Measurements from ENCODE around the gene GPR107.

DNA sequence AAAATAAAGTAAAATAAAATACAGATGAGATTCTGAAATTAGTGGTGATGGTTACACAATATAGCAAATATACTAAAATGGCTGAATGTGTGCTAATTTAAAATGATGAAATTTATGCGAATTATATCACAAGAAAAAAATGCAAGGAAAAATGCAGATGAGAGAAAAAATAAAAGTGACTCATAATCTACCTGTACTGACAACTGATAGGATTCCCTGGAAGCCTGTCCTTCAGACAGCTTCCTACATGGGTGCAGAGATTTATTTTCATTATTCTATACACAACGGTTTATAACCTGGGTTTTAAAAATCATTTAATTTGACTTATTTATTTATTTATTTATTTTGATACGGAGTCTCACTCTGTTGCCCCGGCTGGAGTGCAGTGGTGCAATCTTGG is 112.7 kb downstream of the GPR107 start:
- TF ChIP-seq, protein P1, sequence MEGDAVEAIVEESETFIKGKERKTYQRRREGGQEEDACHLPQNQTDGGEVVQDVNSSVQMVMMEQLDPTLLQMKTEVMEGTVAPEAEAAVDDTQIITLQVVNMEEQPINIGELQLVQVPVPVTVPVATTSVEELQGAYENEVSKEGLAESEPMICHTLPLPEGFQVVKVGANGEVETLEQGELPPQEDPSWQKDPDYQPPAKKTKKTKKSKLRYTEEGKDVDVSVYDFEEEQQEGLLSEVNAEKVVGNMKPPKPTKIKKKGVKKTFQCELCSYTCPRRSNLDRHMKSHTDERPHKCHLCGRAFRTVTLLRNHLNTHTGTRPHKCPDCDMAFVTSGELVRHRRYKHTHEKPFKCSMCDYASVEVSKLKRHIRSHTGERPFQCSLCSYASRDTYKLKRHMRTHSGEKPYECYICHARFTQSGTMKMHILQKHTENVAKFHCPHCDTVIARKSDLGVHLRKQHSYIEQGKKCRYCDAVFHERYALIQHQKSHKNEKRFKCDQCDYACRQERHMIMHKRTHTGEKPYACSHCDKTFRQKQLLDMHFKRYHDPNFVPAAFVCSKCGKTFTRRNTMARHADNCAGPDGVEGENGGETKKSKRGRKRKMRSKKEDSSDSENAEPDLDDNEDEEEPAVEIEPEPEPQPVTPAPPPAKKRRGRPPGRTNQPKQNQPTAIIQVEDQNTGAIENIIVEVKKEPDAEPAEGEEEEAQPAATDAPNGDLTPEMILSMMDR (IDR thresholded peaks at IDR 0.05), result no peak
- no peak for TF ChIP-seq POLR2A (IDR thresholded peaks at IDR 0.05)

Data from right lobe of liver (tissue), 4 donors.